Measurements from ENCODE around the gene CMYA5. TPM values are rescaled to one million over a fixed set of nuclear protein-coding genes. Genes with fewer than 3 reads are reported as not detected.

CMYA5 gene
- total and polyA plus RNA-seq, 9 of the 15 experiments (the other 6 are each of a cell fraction or from before 2014, with no cell fraction given), result 0.18 to 1.1 (median 0.32) TPM

DNA sequence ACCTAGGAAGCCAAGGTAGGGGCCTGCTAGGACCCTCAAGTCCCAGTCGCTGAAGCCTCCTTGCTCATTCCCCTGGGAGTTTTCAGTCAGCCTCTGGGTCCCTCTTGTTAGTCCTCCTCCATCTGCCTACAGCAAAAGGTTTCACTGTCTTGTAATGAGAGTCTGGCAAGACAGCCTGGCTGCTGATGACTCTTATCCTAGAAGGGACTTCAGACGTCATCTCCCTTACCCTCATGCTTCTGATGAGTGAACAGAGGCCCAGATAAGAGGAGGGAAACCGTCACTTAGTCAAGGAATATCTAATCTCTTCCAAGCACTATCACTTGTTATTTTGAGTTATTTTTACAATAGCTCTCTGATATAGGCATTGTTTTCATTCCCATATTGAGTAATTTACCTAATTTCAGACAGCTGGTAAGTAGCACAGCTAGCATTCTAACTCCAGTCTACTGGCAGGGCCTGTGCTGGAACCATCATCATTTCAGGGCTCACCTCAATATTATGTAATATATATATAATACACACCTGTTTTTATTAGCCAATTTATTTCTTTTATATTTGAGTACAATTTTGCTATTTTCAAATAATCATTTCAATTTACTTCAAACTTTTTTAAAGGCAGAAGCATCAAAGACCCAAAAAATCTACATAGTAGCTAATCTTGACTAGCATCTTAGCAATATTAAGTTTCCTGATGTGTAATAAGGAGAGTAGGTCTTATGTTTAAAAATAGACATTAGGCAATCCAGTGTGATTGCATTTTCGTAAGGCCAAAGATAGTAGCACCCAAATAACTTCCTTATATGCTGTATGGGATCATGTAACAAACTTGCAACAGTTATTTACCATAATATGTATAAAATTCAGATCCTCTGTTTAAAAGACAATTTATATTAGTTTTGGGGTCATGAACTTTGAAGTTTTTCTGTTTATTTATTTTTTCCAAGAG, 7.9 kb downstream of the CMYA5 start (continued):
- TF ChIP-seq HDAC3 (IDR thresholded peaks at IDR 0.05; ENCODE audit: borderline replicate concordance, partially characterized antibody) (peak; percentile 36), DPF2 (IDR thresholded peaks at IDR 0.05) (peak; percentile 47; the same call in 1 of the 2 replicates), CEBPG (CRISPR knock-in tag; IDR thresholded peaks at IDR 0.05) (no peak), CEBPG (tag; conservative IDR thresholded peaks at IDR 0.05 in 1 of 2, IDR thresholded peaks at IDR 0.05 in 1 of 2) (peak in 1 of 2 experiments; percentile 65; a peak in 2 of 4 replicates), CBFA2T2 (conservative IDR thresholded peaks at IDR 0.05) (peak; percentile 50), ZBTB17 (CRISPR knock-in tag; IDR thresholded peaks at IDR 0.05) (no peak), CTBP1 (IDR thresholded peaks at IDR 0.05; ENCODE audit: borderline replicate concordance) (peak; percentile 57; the same call in 1 of the 2 replicates), ATF1 (CRISPR knock-in tag; IDR thresholded peaks at IDR 0.05) (no peak), ATF1 (tag; IDR thresholded peaks at IDR 0.05) (peak; percentile 78), RBM15 (IDR thresholded peaks at IDR 0.05; ENCODE audit: insufficient read depth, low read length) (no peak), SIRT6 (IDR thresholded peaks at IDR 0.05; ENCODE audit: low read depth, low read length) (no peak), TAL1 (IDR thresholded peaks at IDR 0.05) (peak; percentile 39; the same call in 1 of the 2 replicates), FOSL1 (tag; conservative IDR thresholded peaks at IDR 0.05) (peak; percentile 50; the same call in 1 of the 2 replicates), TCF3 (CRISPR knock-in tag; IDR thresholded peaks at IDR 0.05) (peak; percentile 51), SMARCE1 (IDR thresholded peaks at IDR 0.05) (peak; percentile 31; the same call in 1 of the 2 replicates), MEF2A (IDR thresholded peaks at IDR 0.05; ENCODE audit: control insufficient read depth, low read depth, low read length) (0 out of 2 replicates have a peak, but pooled peaks have one; percentile 5), CREB1 (IDR thresholded peaks at IDR 0.05) (peak; percentile 52; the same call in 1 of the 2 replicates), CREB1 (CRISPR knock-in tag; IDR thresholded peaks at IDR 0.05) (peak; percentile 63; the same call in 1 of the 2 replicates), CREM (IDR thresholded peaks at IDR 0.05; ENCODE audit: low read depth) (peak; percentile 91), CCNT2 (IDR thresholded peaks at IDR 0.05; ENCODE audit: borderline replicate concordance, extremely low read depth, insufficient read length, low read depth, low read length) (peak; percentile 44), ZNF134 (CRISPR knock-in tag; conservative IDR thresholded peaks at IDR 0.05) (peak; percentile 55; the same call in 1 of the 2 replicates), CBFA2T3 (IDR thresholded peaks at IDR 0.05) (peak; percentile 73), ATF7 (IDR thresholded peaks at IDR 0.05) (peak; percentile 58)
- TF ChIP-seq, protein P1, sequence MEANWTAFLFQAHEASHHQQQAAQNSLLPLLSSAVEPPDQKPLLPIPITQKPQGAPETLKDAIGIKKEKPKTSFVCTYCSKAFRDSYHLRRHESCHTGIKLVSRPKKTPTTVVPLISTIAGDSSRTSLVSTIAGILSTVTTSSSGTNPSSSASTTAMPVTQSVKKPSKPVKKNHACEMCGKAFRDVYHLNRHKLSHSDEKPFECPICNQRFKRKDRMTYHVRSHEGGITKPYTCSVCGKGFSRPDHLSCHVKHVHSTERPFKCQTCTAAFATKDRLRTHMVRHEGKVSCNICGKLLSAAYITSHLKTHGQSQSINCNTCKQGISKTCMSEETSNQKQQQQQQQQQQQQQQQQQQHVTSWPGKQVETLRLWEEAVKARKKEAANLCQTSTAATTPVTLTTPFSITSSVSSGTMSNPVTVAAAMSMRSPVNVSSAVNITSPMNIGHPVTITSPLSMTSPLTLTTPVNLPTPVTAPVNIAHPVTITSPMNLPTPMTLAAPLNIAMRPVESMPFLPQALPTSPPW (CRISPR knock-in tag; IDR thresholded peaks at IDR 0.05), result 0 out of 2 replicates have a peak, but pooled peaks have one; percentile 26
- TF ChIP-seq, protein P2, sequence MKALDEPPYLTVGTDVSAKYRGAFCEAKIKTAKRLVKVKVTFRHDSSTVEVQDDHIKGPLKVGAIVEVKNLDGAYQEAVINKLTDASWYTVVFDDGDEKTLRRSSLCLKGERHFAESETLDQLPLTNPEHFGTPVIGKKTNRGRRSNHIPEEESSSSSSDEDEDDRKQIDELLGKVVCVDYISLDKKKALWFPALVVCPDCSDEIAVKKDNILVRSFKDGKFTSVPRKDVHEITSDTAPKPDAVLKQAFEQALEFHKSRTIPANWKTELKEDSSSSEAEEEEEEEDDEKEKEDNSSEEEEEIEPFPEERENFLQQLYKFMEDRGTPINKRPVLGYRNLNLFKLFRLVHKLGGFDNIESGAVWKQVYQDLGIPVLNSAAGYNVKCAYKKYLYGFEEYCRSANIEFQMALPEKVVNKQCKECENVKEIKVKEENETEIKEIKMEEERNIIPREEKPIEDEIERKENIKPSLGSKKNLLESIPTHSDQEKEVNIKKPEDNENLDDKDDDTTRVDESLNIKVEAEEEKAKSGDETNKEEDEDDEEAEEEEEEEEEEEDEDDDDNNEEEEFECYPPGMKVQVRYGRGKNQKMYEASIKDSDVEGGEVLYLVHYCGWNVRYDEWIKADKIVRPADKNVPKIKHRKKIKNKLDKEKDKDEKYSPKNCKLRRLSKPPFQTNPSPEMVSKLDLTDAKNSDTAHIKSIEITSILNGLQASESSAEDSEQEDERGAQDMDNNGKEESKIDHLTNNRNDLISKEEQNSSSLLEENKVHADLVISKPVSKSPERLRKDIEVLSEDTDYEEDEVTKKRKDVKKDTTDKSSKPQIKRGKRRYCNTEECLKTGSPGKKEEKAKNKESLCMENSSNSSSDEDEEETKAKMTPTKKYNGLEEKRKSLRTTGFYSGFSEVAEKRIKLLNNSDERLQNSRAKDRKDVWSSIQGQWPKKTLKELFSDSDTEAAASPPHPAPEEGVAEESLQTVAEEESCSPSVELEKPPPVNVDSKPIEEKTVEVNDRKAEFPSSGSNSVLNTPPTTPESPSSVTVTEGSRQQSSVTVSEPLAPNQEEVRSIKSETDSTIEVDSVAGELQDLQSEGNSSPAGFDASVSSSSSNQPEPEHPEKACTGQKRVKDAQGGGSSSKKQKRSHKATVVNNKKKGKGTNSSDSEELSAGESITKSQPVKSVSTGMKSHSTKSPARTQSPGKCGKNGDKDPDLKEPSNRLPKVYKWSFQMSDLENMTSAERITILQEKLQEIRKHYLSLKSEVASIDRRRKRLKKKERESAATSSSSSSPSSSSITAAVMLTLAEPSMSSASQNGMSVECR (CRISPR knock-in tag; IDR thresholded peaks at IDR 0.05), result no peak

Data from K562 (cell line).